Activated T-helper 1 cell treated with anti-CD3 and anti-CD28 coated beads, Interleukin-2, amount 50 U/mL, for 16 hours (primary cell): ENCODE results near the gene ZBTB45.
"Not testable (repeated sequence)": the region's sequence is repeated elsewhere in the genome, so short reads cannot be mapped to it uniquely, and the experiment has no call there.

Experiments used
- DNase-seq, 2 donors: peaks; one replicate each; pipeline ENCODE4 v3.0.0-alpha.2; 2020; ENCODE audit warnings: low read depth in 1 of 2, low spot score in 1 of 2

The ZBTB45 gene

GRCh38 chr19:58554494-58555368 is 35.1 kb upstream of the ZBTB45 start, which contains the start of gene CHMP2A:
Gene CHMP2A, minus strand, starts transcription at chr19:58555105. Its CDS starts 893 bp downstream, at chr19:58554212.
- peak; percentile 95 to 96 for DNase-seq

GRCh38 chr19:58553799-58554493 is 34.3 kb upstream of the ZBTB45 start:
- DNase-seq, result no peak

- no peak for DNase-seq
These were observed 33.0 kb upstream of the ZBTB45 start for GRCh38 chr19:58552655-58553054.

GRCh38 chr19:58551577-58552471 is 32.2 kb upstream of the ZBTB45 start:
- DNase-seq, result no peak

GRCh38 chr19:58551123-58551497 is 31.5 kb upstream of the ZBTB45 start:
- DNase-seq, result no peak

GRCh38 chr19:58550362-58551122 is 30.9 kb upstream of the ZBTB45 start:
- no peak for DNase-seq

GRCh38 chr19:58549664-58550361 is 30.2 kb upstream of the ZBTB45 start:
- DNase-seq, result no peak

- DNase-seq, result no peak
These were observed 29.5 kb upstream of the ZBTB45 start for GRCh38 chr19:58548859-58549663.

- no peak for DNase-seq
These were observed 28.0 kb upstream of the ZBTB45 start for GRCh38 chr19:58547323-58548312.

- DNase-seq, result no peak
These were observed 26.5 kb upstream of the ZBTB45 start for GRCh38 chr19:58546019-58546530.

GRCh38 chr19:58545286-58546018 is 25.8 kb upstream of the ZBTB45 start:
- DNase-seq, result no peak

GRCh38 chr19:58544591-58545285 is 25.1 kb upstream of the ZBTB45 start:
- DNase-seq, result peak; percentile 50 to 71

- DNase-seq, result peak; percentile 100
These were observed 24.4 kb upstream of the ZBTB45 start, which contains the start of gene TRIM28 for GRCh38 chr19:58543826-58544590. Gene TRIM28, plus strand, starts transcription at chr19:58544064. Its CDS starts 694 bp downstream, at chr19:58544758.

- DNase-seq, result not testable (repeated sequence)
These were observed 23.2 kb upstream of the ZBTB45 start for GRCh38 chr19:58542641-58543372.

GRCh38 chr19:58539169-58539559 is 19.6 kb upstream of the ZBTB45 start:
- not testable (repeated sequence) for DNase-seq
